GM21737 (cell line): Measurements from ENCODE around the gene RLF.
A peak's percentile ranks its signal among the peaks of the same experiment; 100 is the strongest.
"Not testable (repeated sequence)": the region's sequence is repeated elsewhere in the genome, so short reads cannot be mapped to it uniquely, and the experiment has no call there.

ENCODE experiments used
- ATAC-seq: cut with Tn5 transposase; IDR thresholded peaks from one replicate; pipeline ENCODE4 v1.9.1; 2021; ENCODE audit warnings: mild to moderate bottlenecking, moderate library complexity; ENCODE audit not compliant: unreplicated experiment

RLF gene

GRCh38 chr1:40161888-40162397 is 756 bp downstream of the RLF start:
- ATAC-seq = no peak

GRCh38 chr1:40162753-40163441 is 1.7 kb downstream of the RLF start:
- no peak for ATAC-seq

GRCh38 chr1:40167317-40167716 is 6.1 kb downstream of the RLF start:
- ATAC-seq = no peak

GRCh38 chr1:40171036-40171435 is 9.8 kb downstream of the RLF start:
- ATAC-seq = no peak

GRCh38 chr1:40174788-40175187 is 13.6 kb downstream of the RLF start:
- ATAC-seq = no peak

GRCh38 chr1:40176989-40177388 is 15.8 kb downstream of the RLF start:
- ATAC-seq = not testable (repeated sequence)

- ATAC-seq = no peak
Measured at GRCh38 chr1:40178200-40178599, 17.0 kb downstream of the RLF start.

- ATAC-seq = no peak
Measured at GRCh38 chr1:40179496-40180089, 18.4 kb downstream of the RLF start.

GRCh38 chr1:40183055-40183710 is 22.0 kb downstream of the RLF start:
- no peak for ATAC-seq

- ATAC-seq = no peak
Measured at GRCh38 chr1:40184193-40184592, 23.0 kb downstream of the RLF start.

GRCh38 chr1:40185951-40186864 is 25.0 kb downstream of the RLF start:
- peak; percentile 94 for ATAC-seq

- ATAC-seq = no peak
Measured at GRCh38 chr1:40187399-40187798, 26.2 kb downstream of the RLF start.

- ATAC-seq = not testable (repeated sequence)
Measured at GRCh38 chr1:40194639-40195038, 33.5 kb downstream of the RLF start.

GRCh38 chr1:40197656-40198055 is 36.5 kb downstream of the RLF start:
- ATAC-seq = no peak

- no peak for ATAC-seq
Measured at GRCh38 chr1:40199126-40199525, 37.9 kb downstream of the RLF start.

- no peak for ATAC-seq
Measured at GRCh38 chr1:40204856-40205255, 43.7 kb downstream of the RLF start.

GRCh38 chr1:40210511-40211204 is 49.5 kb downstream of the RLF start:
- ATAC-seq = no peak

GRCh38 chr1:40218333-40218732 is 57.1 kb downstream of the RLF start:
- no peak for ATAC-seq

GRCh38 chr1:40221471-40221905 is 60.3 kb downstream of the RLF start:
- ATAC-seq = not testable (repeated sequence)
